Measurements from ENCODE around the gene GGNBP2.

The GGNBP2 gene

GRCh38 chr17:36597866-36598777 lies 53.4 kb downstream of the GGNBP2 start:
- Histone ChIP-seq H2AFZ (ENCODE audit: low read depth, low read length) (no peak overlapping the region), H3K4me1 (ENCODE audit: low read length) (peaks cover 7% of the 10 kb centered on the region), H3K27me3 (ENCODE audit: low read depth, low read length) (no peaks in the 10 kb centered on the region), H3K4me3 (ENCODE audit: low read length) (no peak overlapping the region), H4K20me1 (ENCODE audit: insufficient read depth, low read length) (no peaks in the 10 kb centered on the region), H3K4me2 (ENCODE audit: low read length) (no peak overlapping the region), H3K9me3 (ENCODE audit: insufficient read depth, low read length) (no peaks in the 10 kb centered on the region), H3K9ac (ENCODE audit: low read length) (no peak overlapping the region), H3K27ac (ENCODE audit: low read length) (no peak overlapping the region), H3K36me3 (replicated peaks; ENCODE audit: low read depth, low read length) (no peaks in the 10 kb centered on the region), H3K79me2 (ENCODE audit: low read length) (peaks cover 17% of the 10 kb centered on the region)
- TF ChIP-seq EZH2phosphoT487 (IDR thresholded peaks at IDR 0.05; ENCODE audit: low read depth) = no peak
- TF ChIP-seq, protein P1, sequence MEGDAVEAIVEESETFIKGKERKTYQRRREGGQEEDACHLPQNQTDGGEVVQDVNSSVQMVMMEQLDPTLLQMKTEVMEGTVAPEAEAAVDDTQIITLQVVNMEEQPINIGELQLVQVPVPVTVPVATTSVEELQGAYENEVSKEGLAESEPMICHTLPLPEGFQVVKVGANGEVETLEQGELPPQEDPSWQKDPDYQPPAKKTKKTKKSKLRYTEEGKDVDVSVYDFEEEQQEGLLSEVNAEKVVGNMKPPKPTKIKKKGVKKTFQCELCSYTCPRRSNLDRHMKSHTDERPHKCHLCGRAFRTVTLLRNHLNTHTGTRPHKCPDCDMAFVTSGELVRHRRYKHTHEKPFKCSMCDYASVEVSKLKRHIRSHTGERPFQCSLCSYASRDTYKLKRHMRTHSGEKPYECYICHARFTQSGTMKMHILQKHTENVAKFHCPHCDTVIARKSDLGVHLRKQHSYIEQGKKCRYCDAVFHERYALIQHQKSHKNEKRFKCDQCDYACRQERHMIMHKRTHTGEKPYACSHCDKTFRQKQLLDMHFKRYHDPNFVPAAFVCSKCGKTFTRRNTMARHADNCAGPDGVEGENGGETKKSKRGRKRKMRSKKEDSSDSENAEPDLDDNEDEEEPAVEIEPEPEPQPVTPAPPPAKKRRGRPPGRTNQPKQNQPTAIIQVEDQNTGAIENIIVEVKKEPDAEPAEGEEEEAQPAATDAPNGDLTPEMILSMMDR (IDR thresholded peaks at IDR 0.05; ENCODE audit: low read depth, low read length) = no peak

GRCh38 chr17:36598951-36599401 lies 54.3 kb downstream of the GGNBP2 start:
- H3K36me3 ChIP-seq (replicated peaks; ENCODE audit: low read depth, low read length) = peaks cover 3% of the 10 kb centered on the region
- no peak overlapping the region for H3K4me2 ChIP-seq (ENCODE audit: low read length)
- no peak for TF ChIP-seq EZH2phosphoT487 (IDR thresholded peaks at IDR 0.05; ENCODE audit: low read depth)
- TF ChIP-seq, protein P1 (IDR thresholded peaks at IDR 0.05; ENCODE audit: low read depth, low read length) = no peak

GRCh38 chr17:36599546-36600250 lies 55.0 kb downstream of the GGNBP2 start:
- no peak for TF ChIP-seq EZH2phosphoT487 (IDR thresholded peaks at IDR 0.05; ENCODE audit: low read depth)
- TF ChIP-seq, protein P1 (IDR thresholded peaks at IDR 0.05; ENCODE audit: low read depth, low read length) = no peak
- H3K4me1 ChIP-seq (ENCODE audit: low read length) = peaks cover 7% of the 10 kb centered on the region
- no peaks in the 10 kb centered on the region for H4K20me1 ChIP-seq (ENCODE audit: insufficient read depth, low read length)
- no peaks in the 10 kb centered on the region for H3K27me3 ChIP-seq (ENCODE audit: low read depth, low read length)
- no peak overlapping the region for H3K9ac ChIP-seq (ENCODE audit: low read length)
- no peak overlapping the region for H3K4me2 ChIP-seq (ENCODE audit: low read length)
- no peak overlapping the region for H3K27ac ChIP-seq (ENCODE audit: low read length)
- H3K36me3 ChIP-seq (replicated peaks; ENCODE audit: low read depth, low read length) = peaks cover 5% of the 10 kb centered on the region
- H3K79me2 ChIP-seq (ENCODE audit: low read length) = peaks cover 33% of the 10 kb centered on the region
- no peak overlapping the region for H2AFZ ChIP-seq (ENCODE audit: low read depth, low read length)
- H3K4me3 ChIP-seq (ENCODE audit: low read length) = no peak overlapping the region
- no peaks in the 10 kb centered on the region for H3K9me3 ChIP-seq (ENCODE audit: insufficient read depth, low read length)

More at GRCh38 chr17:36598951-36599401, 54.3 kb downstream of the GGNBP2 start:
- Histone ChIP-seq H3K9me3 (ENCODE audit: insufficient read depth, low read length) (no peaks in the 10 kb centered on the region), H3K27me3 (ENCODE audit: low read depth, low read length) (no peaks in the 10 kb centered on the region), H3K4me1 (ENCODE audit: low read length) (peaks cover 7% of the 10 kb centered on the region), H2AFZ (ENCODE audit: low read depth, low read length) (no peak overlapping the region), H3K79me2 (ENCODE audit: low read length) (peaks cover 26% of the 10 kb centered on the region), H4K20me1 (ENCODE audit: insufficient read depth, low read length) (no peaks in the 10 kb centered on the region), H3K4me3 (ENCODE audit: low read length) (no peak overlapping the region), H3K27ac (ENCODE audit: low read length) (no peak overlapping the region), H3K9ac (ENCODE audit: low read length) (no peak overlapping the region)

GRCh38 chr17:36600465-36600864 lies 55.7 kb downstream of the GGNBP2 start:
- H3K4me1 ChIP-seq (ENCODE audit: low read length) = peaks cover 7% of the 10 kb centered on the region
- H3K36me3 ChIP-seq (replicated peaks; ENCODE audit: low read depth, low read length) = peaks cover 5% of the 10 kb centered on the region
- H3K79me2 ChIP-seq (ENCODE audit: low read length) = peaks cover 41% of the 10 kb centered on the region
- no peak overlapping the region; the same call in 1 of the 2 replicates for H3K27ac ChIP-seq (ENCODE audit: low read length)
- no peaks in the 10 kb centered on the region for H3K9me3 ChIP-seq (ENCODE audit: insufficient read depth, low read length)
- 0 out of 2 replicates have a peak, but pooled peaks cover under 1% of the 10 kb centered on the region for H4K20me1 ChIP-seq (ENCODE audit: insufficient read depth, low read length)
- H3K27me3 ChIP-seq (ENCODE audit: low read depth, low read length) = no peaks in the 10 kb centered on the region
- peak overlapping the region; percentile 84 for H3K9ac ChIP-seq (ENCODE audit: low read length)
- 0 out of 2 replicates have a peak overlapping the region, but pooled peaks have one; percentile 85 for H2AFZ ChIP-seq (ENCODE audit: low read depth, low read length)
- H3K4me3 ChIP-seq (ENCODE audit: low read length) = peak overlapping the region; percentile 94
- TF ChIP-seq EZH2phosphoT487 (IDR thresholded peaks at IDR 0.05; ENCODE audit: low read depth) = no peak
- TF ChIP-seq, protein P1 (IDR thresholded peaks at IDR 0.05; ENCODE audit: low read depth, low read length) = no peak
- H3K4me2 ChIP-seq (ENCODE audit: low read length) = peak overlapping the region; percentile 95

Measured in OCI-LY3 (cell line).